ENCODE data around the gene PTHLH. TPM values are rescaled to one million over a fixed set of nuclear protein-coding genes. Genes with fewer than 3 reads are reported as not detected.
A peak's percentile ranks its signal among the peaks of the same experiment; 100 is the strongest.

PTHLH gene
- total RNA-seq, 1 experiment from 2014 or later = 1.3 TPM

DNA sequence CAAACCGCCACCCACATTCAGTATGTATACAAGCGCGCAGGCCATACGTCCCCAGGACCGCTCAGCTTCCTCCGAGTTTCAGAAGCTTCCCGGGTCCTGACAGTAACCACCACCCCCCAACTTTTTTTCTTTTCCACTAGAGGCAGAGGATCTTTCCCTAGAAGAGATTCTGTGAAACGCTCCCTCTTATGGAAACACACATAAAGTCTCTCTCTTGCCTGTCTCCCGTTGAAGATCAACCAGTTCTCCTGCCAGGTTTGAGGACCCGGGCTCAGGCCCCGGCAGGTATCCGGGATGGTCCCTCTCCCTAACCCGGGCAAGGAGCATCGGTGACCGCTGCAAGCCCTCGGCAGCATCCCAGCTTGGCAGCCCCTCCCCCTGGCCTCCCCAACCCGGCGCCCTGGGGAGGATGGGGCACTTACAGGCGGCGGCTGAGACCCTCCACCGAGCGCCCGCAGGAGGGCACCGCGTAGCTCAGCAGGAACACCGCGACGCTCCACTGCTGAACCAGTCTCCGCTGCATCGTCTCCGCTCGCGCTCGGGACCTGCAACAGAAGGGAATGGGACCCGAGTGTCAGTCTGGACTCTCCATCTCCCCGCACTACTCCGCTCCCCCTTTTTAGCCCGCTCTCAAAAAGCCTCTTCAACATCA is 3.4 kb downstream of the PTHLH start:
- Mint-ChIP-seq H3K27me3 (ENCODE audit: unreplicated experiment) (peaks cover 26% of the 10 kb centered on the region), H3K4me3 (ENCODE audit: low read depth, unreplicated experiment) (peak overlapping the region; percentile 74), H3K27ac (ENCODE audit: unreplicated experiment) (peak overlapping the region; percentile 38), H3K4me1 (ENCODE audit: low read depth, unreplicated experiment) (peaks cover 19% of the 10 kb centered on the region), H3K36me3 (ENCODE audit: insufficient read depth, unreplicated experiment) (peaks cover 12% of the 10 kb centered on the region), H3K9me3 (ENCODE audit: low read depth, unreplicated experiment) (no peaks in the 10 kb centered on the region)
- CTCF ChIA-PET = interaction anchor here (1.3 kb wide), 1 partner anchor 903 kb away, joined by 6 read pairs; no protein-coding TSS in a partner anchor
- no TSS peak for BruUV-seq (replicated peaks)
- DNase-seq = peak; percentile 20
- intact Hi-C loops (cut with micrococcal nuclease; ENCODE audit: unreplicated experiment) = loop anchor here (5.0 kb wide), 3 partner anchors 53 to 903 kb away; no protein-coding TSS in a partner anchor
- TF ChIP-seq, protein P1, sequence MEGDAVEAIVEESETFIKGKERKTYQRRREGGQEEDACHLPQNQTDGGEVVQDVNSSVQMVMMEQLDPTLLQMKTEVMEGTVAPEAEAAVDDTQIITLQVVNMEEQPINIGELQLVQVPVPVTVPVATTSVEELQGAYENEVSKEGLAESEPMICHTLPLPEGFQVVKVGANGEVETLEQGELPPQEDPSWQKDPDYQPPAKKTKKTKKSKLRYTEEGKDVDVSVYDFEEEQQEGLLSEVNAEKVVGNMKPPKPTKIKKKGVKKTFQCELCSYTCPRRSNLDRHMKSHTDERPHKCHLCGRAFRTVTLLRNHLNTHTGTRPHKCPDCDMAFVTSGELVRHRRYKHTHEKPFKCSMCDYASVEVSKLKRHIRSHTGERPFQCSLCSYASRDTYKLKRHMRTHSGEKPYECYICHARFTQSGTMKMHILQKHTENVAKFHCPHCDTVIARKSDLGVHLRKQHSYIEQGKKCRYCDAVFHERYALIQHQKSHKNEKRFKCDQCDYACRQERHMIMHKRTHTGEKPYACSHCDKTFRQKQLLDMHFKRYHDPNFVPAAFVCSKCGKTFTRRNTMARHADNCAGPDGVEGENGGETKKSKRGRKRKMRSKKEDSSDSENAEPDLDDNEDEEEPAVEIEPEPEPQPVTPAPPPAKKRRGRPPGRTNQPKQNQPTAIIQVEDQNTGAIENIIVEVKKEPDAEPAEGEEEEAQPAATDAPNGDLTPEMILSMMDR (IDR thresholded peaks at IDR 0.05; ENCODE audit: unreplicated experiment) = no peak

DNA sequence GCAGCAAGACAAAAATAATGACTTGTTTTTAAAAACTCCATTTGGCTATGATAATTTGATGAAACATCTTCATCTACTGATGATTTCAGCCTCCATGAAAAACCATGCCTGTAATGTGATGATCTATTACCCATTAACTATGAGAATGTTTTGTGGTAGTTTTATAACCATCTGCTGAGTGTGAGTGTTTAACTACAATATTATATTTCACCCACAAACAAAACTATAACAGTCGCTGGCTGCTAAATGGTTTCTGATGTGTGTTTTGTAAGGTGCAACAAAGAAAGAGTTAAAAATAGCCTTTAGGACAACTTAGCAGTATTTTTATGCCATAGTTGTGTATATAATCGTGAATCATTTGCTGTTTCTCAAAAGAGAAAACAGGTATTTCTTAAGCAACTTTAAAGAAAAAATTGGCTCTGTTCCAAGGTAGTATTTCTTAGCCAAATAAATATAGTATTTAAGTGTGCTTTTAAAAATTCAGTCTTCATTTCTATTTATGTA is 4.9 kb downstream of the PTHLH start:
- BruUV-seq (replicated peaks) = no TSS peak
- no peak overlapping the region for H3K27ac Mint-ChIP-seq (ENCODE audit: unreplicated experiment)
- TF ChIP-seq, protein P1 (IDR thresholded peaks at IDR 0.05; ENCODE audit: unreplicated experiment) = no peak
- peaks cover 22% of the 10 kb centered on the region for H3K4me1 Mint-ChIP-seq (ENCODE audit: low read depth, unreplicated experiment)
- DNase-seq = no peak
- peaks cover 12% of the 10 kb centered on the region for H3K36me3 Mint-ChIP-seq (ENCODE audit: insufficient read depth, unreplicated experiment)
- intact Hi-C loops (cut with micrococcal nuclease; ENCODE audit: unreplicated experiment) = loop anchor here (5.0 kb wide), 3 partner anchors 55 to 905 kb away; no protein-coding TSS in a partner anchor
- CTCF ChIA-PET = no interaction called here
- H3K9me3 Mint-ChIP-seq (ENCODE audit: low read depth, unreplicated experiment) = no peaks in the 10 kb centered on the region
- H3K27me3 Mint-ChIP-seq (ENCODE audit: unreplicated experiment) = peaks cover 17% of the 10 kb centered on the region
- no peak overlapping the region for H3K4me3 Mint-ChIP-seq (ENCODE audit: low read depth, unreplicated experiment)

DNA sequence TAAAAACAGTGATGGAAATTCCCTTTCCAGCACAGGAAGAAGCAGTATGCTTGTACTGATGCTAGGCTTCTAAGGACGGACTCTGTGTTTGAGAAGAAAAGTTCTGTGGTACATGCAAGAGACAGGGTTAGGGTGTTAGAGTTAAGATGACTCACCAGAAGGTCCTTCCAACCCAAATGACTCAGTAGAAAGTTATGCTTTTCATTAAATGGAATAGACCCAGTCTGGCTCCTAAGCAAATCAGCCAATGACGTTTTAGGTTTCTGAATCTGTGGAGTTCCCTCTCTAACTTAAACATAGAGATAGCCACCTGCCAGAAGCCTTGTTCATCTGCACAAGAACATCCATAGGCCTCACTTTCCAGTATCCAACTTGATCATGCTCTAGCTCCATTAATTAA is 5.7 kb downstream of the PTHLH start:
- Mint-ChIP-seq H3K27me3 (ENCODE audit: unreplicated experiment) (peaks cover 17% of the 10 kb centered on the region), H3K27ac (ENCODE audit: unreplicated experiment) (no peak overlapping the region), H3K9me3 (ENCODE audit: low read depth, unreplicated experiment) (no peaks in the 10 kb centered on the region), H3K4me3 (ENCODE audit: low read depth, unreplicated experiment) (no peak overlapping the region), H3K4me1 (ENCODE audit: low read depth, unreplicated experiment) (peaks cover 22% of the 10 kb centered on the region), H3K36me3 (ENCODE audit: insufficient read depth, unreplicated experiment) (peaks cover 12% of the 10 kb centered on the region)
- CTCF ChIA-PET = no interaction called here
- DNase-seq = peak; percentile 22
- intact Hi-C loops (cut with micrococcal nuclease; ENCODE audit: unreplicated experiment) = loop anchor here (5.0 kb wide), 3 partner anchors 55 to 905 kb away; no protein-coding TSS in a partner anchor
- no TSS peak for BruUV-seq (replicated peaks)
- TF ChIP-seq, protein P1 (IDR thresholded peaks at IDR 0.05; ENCODE audit: unreplicated experiment) = no peak

DNA sequence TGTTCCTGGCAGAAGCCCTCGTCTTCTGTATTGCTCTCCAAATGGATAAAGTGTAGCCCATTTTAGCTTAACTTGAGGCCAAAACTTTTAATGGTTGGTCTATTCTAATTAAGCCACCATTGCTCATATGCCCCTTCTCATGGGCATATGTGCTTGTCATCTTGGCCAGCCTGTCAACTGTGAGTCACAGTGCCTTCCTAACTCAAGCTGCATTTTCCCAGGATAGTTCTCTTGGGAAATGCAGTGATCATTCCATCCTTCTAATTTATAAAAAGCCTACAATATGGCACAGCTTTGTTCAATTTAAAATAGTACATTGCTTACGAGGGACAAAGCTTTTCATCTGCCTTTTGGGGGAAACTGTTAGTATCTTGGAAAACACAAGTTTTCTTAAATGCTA is 6.6 kb downstream of the PTHLH start:
- BruUV-seq (replicated peaks) = no TSS peak
- Mint-ChIP-seq H3K4me3 (ENCODE audit: low read depth, unreplicated experiment) (no peak overlapping the region), H3K27ac (ENCODE audit: unreplicated experiment) (no peak overlapping the region), H3K9me3 (ENCODE audit: low read depth, unreplicated experiment) (no peaks in the 10 kb centered on the region), H3K36me3 (ENCODE audit: insufficient read depth, unreplicated experiment) (peaks cover 12% of the 10 kb centered on the region), H3K4me1 (ENCODE audit: low read depth, unreplicated experiment) (peaks cover 22% of the 10 kb centered on the region), H3K27me3 (ENCODE audit: unreplicated experiment) (peaks cover 10% of the 10 kb centered on the region)
- intact Hi-C loops (cut with micrococcal nuclease; ENCODE audit: unreplicated experiment) = loop anchor here (5.0 kb wide), 3 partner anchors 56 to 906 kb away; no protein-coding TSS in a partner anchor
- TF ChIP-seq, protein P1 (IDR thresholded peaks at IDR 0.05; ENCODE audit: unreplicated experiment) = no peak
- DNase-seq = no peak
- CTCF ChIA-PET = no interaction called here
